Fibroblast of skin of right biceps (primary cell): ENCODE data around the gene TRMT44.
"Not testable (repeated sequence)": the region's sequence is repeated elsewhere in the genome, so short reads cannot be mapped to it uniquely, and the experiment has no call there.

Experiments used
- DNase-seq: peaks from one replicate; pipeline ENCODE4 v3.0.0-alpha.2; 2013

Gene TRMT44

GRCh38 chr4:8407756-8408155 lies 32.8 kb upstream of the TRMT44 start:
- no peak for DNase-seq

GRCh38 chr4:8409264-8410065 lies 31.1 kb upstream of the TRMT44 start:
- DNase-seq = no peak

- no peak for DNase-seq
Measured at GRCh38 chr4:8410066-8410625, 30.4 kb upstream of the TRMT44 start.

GRCh38 chr4:8410641-8411271 lies 29.8 kb upstream of the TRMT44 start:
- peak; percentile 65 for DNase-seq

GRCh38 chr4:8411351-8412180 lies 29.0 kb upstream of the TRMT44 start:
- no peak for DNase-seq

- no peak for DNase-seq
Measured at GRCh38 chr4:8412288-8412687, 28.3 kb upstream of the TRMT44 start.

GRCh38 chr4:8414377-8414776 lies 26.2 kb upstream of the TRMT44 start:
- DNase-seq = no peak

GRCh38 chr4:8417071-8417614 lies 23.4 kb upstream of the TRMT44 start:
- no peak for DNase-seq

GRCh38 chr4:8419222-8420041 lies 21.1 kb upstream of the TRMT44 start:
- no peak for DNase-seq

- DNase-seq = not testable (repeated sequence)
Measured at GRCh38 chr4:8420151-8420550, 20.4 kb upstream of the TRMT44 start.

- DNase-seq = no peak
Measured at GRCh38 chr4:8422327-8422726, 18.2 kb upstream of the TRMT44 start.

- DNase-seq = no peak
Measured at GRCh38 chr4:8422786-8423185, 17.8 kb upstream of the TRMT44 start.

GRCh38 chr4:8427262-8427661 lies 13.3 kb upstream of the TRMT44 start:
- DNase-seq = no peak

GRCh38 chr4:8427761-8428287 lies 12.8 kb upstream of the TRMT44 start:
- DNase-seq = peak; percentile 60

- DNase-seq = peak; percentile 83
Measured at GRCh38 chr4:8428288-8429097, 12.1 kb upstream of the TRMT44 start.

GRCh38 chr4:8431553-8431952 lies 9.0 kb upstream of the TRMT44 start:
- no peak for DNase-seq

GRCh38 chr4:8433136-8433535 lies 7.4 kb upstream of the TRMT44 start:
- DNase-seq = no peak

- DNase-seq = no peak
Measured at GRCh38 chr4:8434251-8435073, 6.1 kb upstream of the TRMT44 start.

- no peak for DNase-seq
Measured at GRCh38 chr4:8435656-8436121, 4.9 kb upstream of the TRMT44 start.

GRCh38 chr4:8437281-8437680 lies 3.3 kb upstream of the TRMT44 start:
- DNase-seq = no peak
